Nephron progenitor cell (in vitro differentiated cells): ENCODE measurements around the gene TUBB8B.
"Not testable (repeated sequence)": the region's sequence is repeated elsewhere in the genome, so short reads cannot be mapped to it uniquely, and the experiment has no call there.

Experiments used
- DNase-seq: peaks from one replicate; pipeline ENCODE4 v3.0.0; 2021
- H3K27ac Mint-ChIP-seq: 2 replicates; pipeline ENCODE4 v1.8.0; 2021; ENCODE audit warnings: mild to moderate bottlenecking, moderate library complexity, mixed read lengths
- H3K27me3 Mint-ChIP-seq: 2 replicates; pipeline ENCODE4 v1.8.0; 2021; ENCODE audit warnings: mild to moderate bottlenecking, low read depth, mixed read lengths; ENCODE audit not compliant: poor library complexity
- H3K36me3 Mint-ChIP-seq: 2 replicates; pipeline ENCODE4 v1.8.0; 2021; ENCODE audit warnings: low read depth, mixed read lengths
- H3K4me1 Mint-ChIP-seq: 2 replicates; pipeline ENCODE4 v1.8.0; 2021; ENCODE audit warnings: mixed read lengths
- H3K4me3 Mint-ChIP-seq: 2 replicates; pipeline ENCODE4 v1.8.0; 2021; ENCODE audit warnings: mild to moderate bottlenecking, moderate library complexity, mixed read lengths
- H3K9me3 Mint-ChIP-seq: 2 replicates; pipeline ENCODE4 v1.8.0; 2021; ENCODE audit warnings: mild to moderate bottlenecking, moderate library complexity, mixed read lengths
- TF ChIP-seq, protein P1 (sequence below): fragments of 200-600 bp; sonication (generic); IDR thresholded peaks from 2 replicates; pipeline ENCODE4 v1.5.0; 2021; ENCODE audit warnings: antibody characterized with exemption

TUBB8B gene

DNA sequence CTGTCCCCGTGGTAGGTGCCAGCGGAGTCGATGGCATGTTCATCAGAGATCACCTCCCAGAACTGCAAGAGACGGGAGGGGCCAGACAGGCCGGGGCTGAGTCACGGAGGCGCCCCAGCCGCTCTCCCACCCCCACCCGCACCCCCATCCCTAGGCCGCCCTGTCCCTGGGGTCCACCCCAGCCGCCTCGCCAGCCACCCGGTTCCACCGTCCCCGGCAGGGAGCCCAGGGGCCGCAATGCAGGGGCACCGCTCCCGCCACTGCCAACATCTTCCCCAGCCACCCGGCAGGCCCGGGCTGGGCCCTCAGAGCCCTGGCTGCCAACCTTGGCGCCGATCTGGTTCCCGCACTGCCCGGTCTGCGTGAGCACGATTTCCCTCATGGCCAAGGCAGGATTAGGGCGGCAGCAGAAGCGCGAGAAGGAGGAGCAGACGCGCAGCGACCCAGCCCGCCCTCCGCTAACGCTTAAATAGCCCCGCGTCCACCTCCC is at the start of gene TUBB8B:
Gene TUBB8B, minus strand, starts transcription at position 440 of the 490 bp plus-strand sequence. Its CDS starts 58 bp downstream, at position 382.
- not testable (repeated sequence) for H3K36me3 Mint-ChIP-seq, H3K27ac Mint-ChIP-seq, H3K4me1 Mint-ChIP-seq, H3K27me3 Mint-ChIP-seq, H3K9me3 Mint-ChIP-seq, DNase-seq, H3K4me3 Mint-ChIP-seq

DNA sequence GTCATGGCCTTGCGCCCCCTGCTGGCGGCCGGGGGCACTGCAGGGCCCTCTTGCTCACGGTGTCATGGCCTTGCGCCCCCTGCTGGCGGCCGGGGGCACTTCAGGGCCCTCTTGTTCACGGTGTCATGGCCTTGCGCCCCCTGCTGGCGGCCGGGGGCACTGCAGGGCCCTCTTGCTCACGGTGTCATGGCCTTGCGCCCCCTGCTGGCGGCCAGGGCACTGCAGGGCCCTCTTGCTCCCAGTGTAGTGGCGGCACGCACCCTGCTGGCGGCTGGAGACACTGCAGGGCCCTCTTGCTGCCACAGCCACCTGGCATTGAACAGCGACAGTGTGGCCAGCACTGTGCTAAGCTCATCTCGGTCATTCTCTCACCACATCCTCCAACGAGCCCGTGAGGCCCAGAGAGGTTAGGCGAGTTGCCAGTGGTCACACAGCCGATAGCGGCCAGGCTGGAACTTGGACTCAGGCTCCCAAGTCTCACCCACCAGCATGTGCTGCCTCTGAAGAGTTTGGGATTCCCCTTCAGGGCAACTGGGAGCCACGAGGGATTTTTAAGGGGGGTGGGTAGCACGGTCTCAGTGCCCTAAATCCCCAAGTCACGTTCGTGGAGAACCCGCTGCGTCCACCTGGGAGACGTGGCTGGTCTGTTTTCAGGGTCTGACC is 48.0 kb upstream of the TUBB8B start:
- H3K36me3 Mint-ChIP-seq, DNase-seq, H3K4me3 Mint-ChIP-seq, H3K27ac Mint-ChIP-seq, H3K4me1 Mint-ChIP-seq: not testable (repeated sequence)
- TF ChIP-seq, protein P1, sequence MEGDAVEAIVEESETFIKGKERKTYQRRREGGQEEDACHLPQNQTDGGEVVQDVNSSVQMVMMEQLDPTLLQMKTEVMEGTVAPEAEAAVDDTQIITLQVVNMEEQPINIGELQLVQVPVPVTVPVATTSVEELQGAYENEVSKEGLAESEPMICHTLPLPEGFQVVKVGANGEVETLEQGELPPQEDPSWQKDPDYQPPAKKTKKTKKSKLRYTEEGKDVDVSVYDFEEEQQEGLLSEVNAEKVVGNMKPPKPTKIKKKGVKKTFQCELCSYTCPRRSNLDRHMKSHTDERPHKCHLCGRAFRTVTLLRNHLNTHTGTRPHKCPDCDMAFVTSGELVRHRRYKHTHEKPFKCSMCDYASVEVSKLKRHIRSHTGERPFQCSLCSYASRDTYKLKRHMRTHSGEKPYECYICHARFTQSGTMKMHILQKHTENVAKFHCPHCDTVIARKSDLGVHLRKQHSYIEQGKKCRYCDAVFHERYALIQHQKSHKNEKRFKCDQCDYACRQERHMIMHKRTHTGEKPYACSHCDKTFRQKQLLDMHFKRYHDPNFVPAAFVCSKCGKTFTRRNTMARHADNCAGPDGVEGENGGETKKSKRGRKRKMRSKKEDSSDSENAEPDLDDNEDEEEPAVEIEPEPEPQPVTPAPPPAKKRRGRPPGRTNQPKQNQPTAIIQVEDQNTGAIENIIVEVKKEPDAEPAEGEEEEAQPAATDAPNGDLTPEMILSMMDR: peak; percentile 9
- Mint-ChIP-seq H3K27me3 (peaks cover 11% of the 10 kb centered on the region), H3K9me3 (peaks cover 41% of the 10 kb centered on the region)

DNA sequence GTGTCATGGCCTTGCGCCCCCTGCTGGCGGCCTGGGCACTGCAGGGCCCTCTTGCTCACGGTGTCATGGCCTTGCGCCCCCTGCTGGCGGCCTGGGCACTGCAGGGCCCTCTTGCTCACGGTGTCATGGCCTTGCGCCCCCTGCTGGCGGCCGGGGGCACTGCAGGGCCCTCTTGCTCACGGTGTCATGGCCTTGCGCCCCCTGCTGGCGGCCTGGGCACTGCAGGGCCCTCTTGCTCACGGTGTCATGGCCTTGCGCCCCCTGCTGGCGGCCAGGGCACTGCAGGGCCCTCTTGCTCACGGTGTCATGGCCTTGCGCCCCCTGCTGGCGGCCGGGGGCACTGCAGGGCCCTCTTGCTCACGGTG is 47.3 kb upstream of the TUBB8B start:
- not testable (repeated sequence) for H3K4me1 Mint-ChIP-seq, H3K27me3 Mint-ChIP-seq, H3K27ac Mint-ChIP-seq, DNase-seq, H3K4me3 Mint-ChIP-seq, H3K36me3 Mint-ChIP-seq
- peaks cover 44% of the 10 kb centered on the region for H3K9me3 Mint-ChIP-seq

DNA sequence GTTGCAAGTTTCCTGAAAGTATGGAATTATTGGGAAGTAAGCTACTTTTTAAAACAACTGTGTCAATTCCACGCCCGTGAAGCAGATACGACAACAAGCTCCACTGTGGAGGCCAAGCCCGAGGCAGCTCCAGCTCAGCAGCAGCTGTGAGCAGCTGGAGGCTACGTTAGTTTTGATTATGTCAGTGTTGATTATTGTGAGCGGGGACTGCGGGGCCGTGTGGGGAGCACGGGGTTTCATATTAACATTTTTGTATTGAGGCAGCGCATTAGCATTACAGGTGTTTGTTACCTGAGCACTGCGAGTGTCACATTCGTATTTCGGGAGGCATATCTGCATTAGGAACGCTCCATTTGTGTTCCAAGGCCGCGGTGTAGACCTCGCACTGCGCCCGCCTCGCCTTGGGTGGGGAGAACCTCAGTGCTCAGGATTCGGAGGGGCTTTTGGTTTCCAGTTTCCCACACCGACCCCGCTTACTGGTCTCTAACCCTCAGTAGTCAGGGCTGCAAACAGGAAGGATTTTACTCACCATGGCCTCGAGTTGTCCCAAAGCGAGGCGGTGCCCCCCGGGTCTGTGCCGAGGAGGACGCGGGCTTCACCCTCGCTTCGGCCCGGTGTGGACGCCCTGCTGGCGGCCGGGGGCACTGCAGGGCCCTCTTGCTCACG is 46.8 kb upstream of the TUBB8B start:
- H3K27me3 Mint-ChIP-seq, H3K4me1 Mint-ChIP-seq, H3K27ac Mint-ChIP-seq, H3K36me3 Mint-ChIP-seq, DNase-seq, H3K4me3 Mint-ChIP-seq: not testable (repeated sequence)
- H3K9me3 Mint-ChIP-seq: peaks cover 41% of the 10 kb centered on the region

DNA sequence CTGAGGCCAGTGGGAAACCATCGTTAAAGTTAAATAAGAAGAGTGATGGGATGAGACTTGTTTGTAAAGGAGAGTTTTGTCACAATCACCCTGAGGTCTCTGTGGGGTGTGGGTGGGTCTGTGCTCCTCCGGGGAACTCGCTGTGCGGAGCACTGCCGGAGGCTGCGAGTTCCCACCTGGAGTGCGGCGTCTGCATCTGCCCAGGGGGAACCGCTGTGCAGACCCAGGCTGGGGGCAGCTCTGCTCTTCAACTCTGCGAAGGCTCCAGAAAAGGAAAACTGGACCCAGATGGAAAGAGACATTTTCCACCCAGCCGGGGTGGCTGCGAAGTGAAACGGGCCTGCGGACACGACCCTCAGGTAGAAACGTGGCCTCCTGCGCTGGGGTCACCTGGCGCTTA is 46.2 kb upstream of the TUBB8B start:
- H3K9me3 Mint-ChIP-seq: peaks cover 43% of the 10 kb centered on the region
- H3K36me3 Mint-ChIP-seq: not testable (repeated sequence)

DNA sequence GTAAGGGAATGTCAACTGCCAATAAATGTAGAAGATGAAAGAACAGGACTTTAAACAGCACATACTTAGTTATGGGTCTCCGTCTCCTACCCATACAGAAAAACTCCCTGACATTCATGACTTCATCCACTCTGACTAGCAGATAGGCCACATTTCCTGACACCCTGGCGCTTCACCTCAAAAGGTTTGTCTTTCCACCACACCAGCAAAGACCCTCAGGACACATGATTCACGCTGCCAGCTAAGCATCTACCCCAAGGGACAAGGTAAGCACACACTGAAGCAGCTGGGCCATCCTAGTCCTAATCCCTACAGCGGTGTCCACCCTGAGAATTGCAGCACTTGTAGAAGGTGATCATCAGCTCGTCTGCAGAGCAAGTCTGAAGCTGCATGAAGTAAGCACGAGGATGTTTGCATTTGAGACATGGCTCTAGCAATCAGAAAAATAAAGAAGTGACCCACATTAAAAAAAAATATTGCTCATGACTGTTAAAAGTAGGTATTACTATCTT is 44.5 kb upstream of the TUBB8B start:
- H3K4me3 Mint-ChIP-seq, H3K27me3 Mint-ChIP-seq, DNase-seq, H3K36me3 Mint-ChIP-seq, H3K4me1 Mint-ChIP-seq, H3K27ac Mint-ChIP-seq: not testable (repeated sequence)
- H3K9me3 Mint-ChIP-seq: peaks cover 39% of the 10 kb centered on the region

More for the DNA sequence above, 46.2 kb upstream of the TUBB8B start:
- not testable (repeated sequence) for H3K4me1 Mint-ChIP-seq, H3K4me3 Mint-ChIP-seq, DNase-seq, H3K27me3 Mint-ChIP-seq, H3K27ac Mint-ChIP-seq

DNA sequence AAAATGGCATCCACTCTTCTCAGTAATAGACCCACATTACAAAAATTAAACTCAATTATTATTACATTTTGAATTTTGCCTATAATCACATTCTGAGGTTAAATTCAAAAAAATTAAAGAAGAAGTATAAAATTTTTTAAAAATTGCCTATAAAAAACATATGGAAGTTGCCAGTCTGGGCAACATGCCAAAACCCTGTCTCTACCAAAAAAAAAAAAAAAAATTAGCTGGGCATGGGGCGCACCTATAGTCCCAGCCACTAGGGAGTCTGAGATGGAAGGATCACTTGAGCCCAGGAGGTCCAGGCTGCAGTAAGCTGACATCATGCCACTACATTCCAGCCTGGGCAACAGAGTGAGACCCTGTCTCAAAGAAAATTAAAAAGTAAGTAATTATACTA is 42.1 kb upstream of the TUBB8B start:
- H3K4me1 Mint-ChIP-seq, H3K27me3 Mint-ChIP-seq, H3K4me3 Mint-ChIP-seq, DNase-seq, H3K27ac Mint-ChIP-seq, H3K36me3 Mint-ChIP-seq: not testable (repeated sequence)
- peaks cover 40% of the 10 kb centered on the region for H3K9me3 Mint-ChIP-seq

DNA sequence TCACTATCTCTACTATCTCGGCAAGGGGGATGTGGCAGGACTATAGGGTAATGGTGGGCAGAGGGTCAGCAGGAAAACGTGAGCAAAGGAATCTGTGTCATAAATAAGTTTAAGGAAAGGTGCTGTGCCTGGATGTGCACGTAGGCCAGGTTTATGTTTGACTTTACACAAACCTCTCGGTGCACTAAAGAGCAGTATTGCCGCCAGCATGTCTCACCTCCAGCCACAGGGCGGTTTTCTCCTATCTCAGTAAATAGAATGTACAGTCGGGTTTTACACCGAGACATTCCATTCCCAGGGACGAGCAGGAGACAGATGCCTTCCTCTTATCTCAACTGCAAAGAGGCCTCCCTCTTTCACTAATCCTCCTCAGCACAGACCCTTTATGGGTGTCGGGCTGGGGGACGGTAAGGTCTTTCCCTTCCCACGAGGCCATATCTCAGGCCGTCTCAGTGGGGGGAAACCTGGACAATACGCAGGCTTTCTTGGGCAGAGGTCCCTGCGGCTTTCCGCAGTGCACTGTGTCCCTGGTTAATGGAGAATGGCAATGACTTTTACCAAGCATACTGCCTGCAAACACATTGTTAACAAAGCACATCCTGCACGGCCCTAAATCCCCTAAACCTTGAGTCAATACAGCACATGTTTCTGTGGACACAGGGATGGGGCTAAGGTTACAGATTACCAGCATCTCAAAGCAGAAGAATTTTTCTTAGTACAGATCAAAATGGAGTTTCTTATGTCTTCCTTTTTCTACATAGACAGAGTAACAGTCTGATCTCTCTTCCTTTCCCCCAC is 41.2 kb upstream of the TUBB8B start:
- H3K4me1 Mint-ChIP-seq, H3K36me3 Mint-ChIP-seq, H3K4me3 Mint-ChIP-seq, H3K27ac Mint-ChIP-seq, DNase-seq, H3K27me3 Mint-ChIP-seq: not testable (repeated sequence)
- H3K9me3 Mint-ChIP-seq: peaks cover 33% of the 10 kb centered on the region

DNA sequence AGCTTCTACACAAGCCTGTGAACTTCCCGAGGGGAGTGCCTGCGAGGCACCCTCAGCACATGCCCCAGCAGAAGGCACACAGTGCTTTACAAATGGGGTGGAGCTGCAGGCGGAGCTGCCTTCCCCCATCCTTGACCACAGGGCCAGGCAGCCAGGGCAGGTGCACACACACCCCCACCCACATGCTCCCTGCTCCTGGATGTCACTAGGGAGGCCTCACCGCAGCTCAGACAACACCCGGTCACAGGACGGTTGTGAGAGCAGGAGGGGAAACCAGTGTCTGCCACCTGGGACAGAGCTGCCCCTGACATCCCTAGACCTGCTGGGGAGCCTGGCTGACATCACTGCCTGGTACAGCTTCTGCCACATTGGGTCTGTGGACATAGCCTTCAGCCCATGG is 39.7 kb upstream of the TUBB8B start:
- DNase-seq, H3K4me3 Mint-ChIP-seq, H3K4me1 Mint-ChIP-seq: not testable (repeated sequence)

DNA sequence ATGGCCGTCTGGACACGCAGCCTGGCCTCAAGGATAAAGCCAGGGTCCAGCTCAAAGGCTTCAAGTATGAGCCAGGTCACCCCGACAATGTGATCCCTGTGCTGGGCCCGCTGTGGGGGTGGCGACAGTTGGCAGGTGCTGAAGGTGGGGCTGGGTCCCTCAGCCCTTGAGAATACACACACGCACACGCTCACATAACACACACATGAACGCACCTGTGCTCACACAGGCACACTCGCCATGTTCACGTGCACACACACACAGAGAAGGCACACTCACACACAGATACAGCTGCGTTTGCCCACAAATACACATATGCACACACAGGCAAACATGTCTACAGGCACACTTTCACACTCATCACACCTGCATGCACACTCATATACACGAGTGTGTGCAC is 35.4 kb upstream of the TUBB8B start:
- H3K27ac Mint-ChIP-seq, DNase-seq, H3K36me3 Mint-ChIP-seq, H3K4me1 Mint-ChIP-seq, H3K27me3 Mint-ChIP-seq, H3K4me3 Mint-ChIP-seq: not testable (repeated sequence)
- H3K9me3 Mint-ChIP-seq: peaks cover 38% of the 10 kb centered on the region

More for the DNA sequence above, 39.7 kb upstream of the TUBB8B start:
- H3K27ac Mint-ChIP-seq, H3K36me3 Mint-ChIP-seq, H3K27me3 Mint-ChIP-seq: not testable (repeated sequence)
- peaks cover 37% of the 10 kb centered on the region for H3K9me3 Mint-ChIP-seq

DNA sequence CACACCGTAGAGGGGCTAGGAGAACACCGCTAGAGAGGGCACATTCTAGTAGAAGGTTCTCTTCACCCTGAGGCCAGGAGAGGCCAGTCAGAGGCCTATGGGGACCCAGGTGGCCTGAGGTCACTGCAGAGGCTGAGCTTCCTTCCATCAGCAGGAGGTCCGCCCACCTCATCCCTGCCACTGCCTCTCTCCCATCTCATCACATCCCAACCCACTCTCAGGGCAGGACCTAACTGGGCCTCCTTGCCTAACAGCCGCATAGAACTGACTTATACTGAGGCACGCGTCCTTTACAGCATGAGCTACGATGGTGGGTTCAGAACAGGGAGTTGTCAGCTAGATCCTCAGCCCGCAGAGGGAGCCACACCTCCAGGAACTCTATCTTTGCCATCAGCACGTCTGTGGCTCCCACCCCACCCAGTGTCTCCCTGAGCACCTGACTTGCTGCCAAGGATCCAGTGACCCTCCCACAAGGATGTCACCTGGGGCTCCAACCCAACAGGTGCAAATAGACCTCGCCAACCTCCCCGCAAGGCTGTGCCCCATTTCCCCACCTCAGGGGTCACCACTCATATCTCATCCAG is 33.3 kb upstream of the TUBB8B start:
- not testable (repeated sequence) for DNase-seq, H3K4me3 Mint-ChIP-seq, H3K36me3 Mint-ChIP-seq, H3K27me3 Mint-ChIP-seq, H3K27ac Mint-ChIP-seq, H3K4me1 Mint-ChIP-seq
- H3K9me3 Mint-ChIP-seq: peaks cover 39% of the 10 kb centered on the region

DNA sequence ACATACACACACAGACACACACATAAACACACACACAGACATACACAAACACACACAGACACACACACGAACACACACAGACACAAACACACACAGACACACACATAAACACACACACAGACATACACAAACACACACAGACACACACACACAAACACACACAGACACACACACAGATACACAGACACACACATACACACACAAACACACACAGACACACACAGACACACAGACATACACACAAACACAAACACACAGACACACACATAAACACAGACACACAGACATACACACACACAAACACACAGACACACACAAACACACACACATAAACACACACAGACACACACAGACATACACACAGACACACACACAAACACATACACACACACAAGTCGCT is 31.5 kb upstream of the TUBB8B start:
- not testable (repeated sequence) for H3K36me3 Mint-ChIP-seq, DNase-seq, H3K27ac Mint-ChIP-seq, H3K27me3 Mint-ChIP-seq, H3K4me1 Mint-ChIP-seq, H3K4me3 Mint-ChIP-seq
- H3K9me3 Mint-ChIP-seq: peaks cover 31% of the 10 kb centered on the region

DNA sequence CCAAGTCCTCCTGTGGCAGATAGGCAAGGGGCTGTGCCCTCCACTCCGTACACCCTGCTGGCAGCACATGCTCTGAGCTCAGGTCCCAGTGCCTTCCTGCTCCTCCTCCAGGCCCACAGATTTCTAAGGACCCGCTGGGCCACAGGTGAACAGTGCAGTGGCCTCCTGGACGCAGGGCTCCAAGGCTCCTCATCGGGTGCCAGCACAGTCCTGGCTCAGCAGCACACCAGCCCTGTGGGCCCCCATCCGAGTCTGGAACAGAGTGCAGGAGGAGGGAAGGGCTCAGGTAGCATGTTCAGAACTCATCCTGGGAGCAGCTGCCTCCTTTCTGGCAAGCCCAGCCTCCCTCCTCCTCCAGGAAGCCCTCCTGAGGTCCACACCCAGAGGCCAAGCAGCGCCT is 30.8 kb upstream of the TUBB8B start:
- H3K27me3 Mint-ChIP-seq, H3K36me3 Mint-ChIP-seq, H3K27ac Mint-ChIP-seq, H3K4me3 Mint-ChIP-seq, H3K4me1 Mint-ChIP-seq, DNase-seq: not testable (repeated sequence)
- H3K9me3 Mint-ChIP-seq: peaks cover 32% of the 10 kb centered on the region
